OCI-LY1 (cell line): ENCODE data around the gene SAP30L.

Source experiments
- H2AFZ ChIP-seq: fragments of 200-600 bp; sonication (generic), shearing (Covaris generic); 2 replicates; pipeline ENCODE4 v1.6.0; 2014; ENCODE audit warnings: antibody characterized with exemption, mild to moderate bottlenecking, low read length
- H3F3A ChIP-seq: fragments of 200-600 bp; sonication (generic), shearing (Covaris generic); 2 replicates; pipeline ENCODE4 v1.6.0; 2014; ENCODE audit warnings: mild to moderate bottlenecking, antibody characterized with exemption, low read length, moderate library complexity; ENCODE audit not compliant: insufficient read depth
- H3K27ac ChIP-seq: fragments of 200-600 bp; sonication (generic); 2 replicates; pipeline ENCODE4 v1.5.1; 2014; ENCODE audit warnings: low read length, mixed run types, mild to moderate bottlenecking, low read depth; ENCODE audit not compliant: poor library complexity, severe bottlenecking
- H3K27me3 ChIP-seq: fragments of 200-600 bp; sonication (generic); 2 replicates; pipeline ENCODE4 v1.6.0; 2014; ENCODE audit warnings: antibody characterized with exemption, mild to moderate bottlenecking, low read length, moderate library complexity; ENCODE audit not compliant: insufficient read depth
- H3K36me3 ChIP-seq: fragments of 200-600 bp; sonication (generic); 2 replicates; pipeline ENCODE4 v1.6.1; 2014; ENCODE audit warnings: mild to moderate bottlenecking, antibody characterized with exemption, low read length, moderate library complexity, mixed read lengths; ENCODE audit not compliant: insufficient read depth
- H3K4me1 ChIP-seq: fragments of 200-600 bp; sonication (generic); 2 replicates; pipeline ENCODE4 v1.5.1; 2014; ENCODE audit warnings: mild to moderate bottlenecking, low read length, moderate library complexity; ENCODE audit not compliant: insufficient read depth, severe bottlenecking
- H3K4me2 ChIP-seq: fragments of 200-600 bp; sonication (generic), shearing (Covaris generic); 2 replicates; pipeline ENCODE4 v1.6.1; 2014; ENCODE audit warnings: low read length
- H3K4me3 ChIP-seq: fragments of 200-600 bp; sonication (generic); 2 replicates; pipeline ENCODE4 v1.5.1; 2014; ENCODE audit warnings: low read length, low read depth, mild to moderate bottlenecking, mixed read lengths; ENCODE audit not compliant: poor library complexity, severe bottlenecking
- H3K79me2 ChIP-seq: fragments of 200-600 bp; shearing (Covaris generic); 2 replicates; pipeline ENCODE4 v1.6.1; 2016; ENCODE audit warnings: mixed run types, low read length, mixed read lengths; ENCODE audit not compliant: insufficient read depth
- H3K9ac ChIP-seq: fragments of 200-600 bp; sonication (generic), shearing (Covaris generic); 2 replicates; pipeline ENCODE4 v1.6.1; 2014; ENCODE audit warnings: mild to moderate bottlenecking, low read length, mixed read lengths
- H3K9me2 ChIP-seq: fragments of 200-600 bp; sonication (generic), shearing (Covaris generic); 2 replicates; pipeline ENCODE4 v1.6.1; 2014; ENCODE audit warnings: low read depth, mild to moderate bottlenecking, low read length, mixed read lengths
- H3K9me3 ChIP-seq: fragments of 200-600 bp; shearing (Covaris generic); 2 replicates; pipeline ENCODE4 v1.6.1; 2014; ENCODE audit warnings: low read length, mixed read lengths
- H4K20me1 ChIP-seq: fragments of 200-600 bp; sonication (generic), shearing (Covaris generic); 2 replicates; pipeline ENCODE4 v1.6.0; 2016; ENCODE audit warnings: mild to moderate bottlenecking, low read length; ENCODE audit not compliant: insufficient read depth
- EZH2 ChIP-seq: fragments of 200-600 bp; sonication (generic), shearing (Covaris generic); IDR thresholded peaks from 2 replicates; pipeline ENCODE4 v1.8.0; 2017; ENCODE audit warnings: borderline replicate concordance, mixed run types, mild to moderate bottlenecking, antibody characterized with exemption, low read length, moderate library complexity, mixed read lengths
- TF ChIP-seq, protein P1 (sequence below): fragments of 200-600 bp; sonication (generic), shearing (Covaris generic); IDR thresholded peaks from 2 replicates; pipeline ENCODE4 v1.5.1; 2017; ENCODE audit warnings: mild to moderate bottlenecking, antibody characterized with exemption, low read length, moderate library complexity, mixed read lengths

Gene SAP30L

DNA sequence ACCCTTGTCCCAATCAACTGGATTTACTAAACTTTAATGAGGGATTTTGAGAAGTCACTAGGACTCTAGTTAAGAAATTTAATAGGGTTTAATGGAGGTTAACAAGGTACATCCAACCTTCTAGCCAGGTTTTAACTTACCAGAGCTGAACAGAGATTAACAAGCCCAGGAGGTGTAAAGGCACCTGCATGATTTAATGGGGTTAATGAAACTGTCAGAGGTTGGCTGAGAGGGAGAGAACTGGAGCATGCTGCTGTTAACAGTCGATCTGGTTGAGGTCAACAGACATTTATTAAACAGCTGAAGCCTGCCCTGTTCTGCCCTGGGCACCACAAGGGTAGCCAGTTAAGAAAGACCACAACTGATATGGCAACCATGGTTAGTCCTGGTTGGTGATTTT lies 18.6 kb downstream of the SAP30L start:
- no peak overlapping the region for H3K4me2 ChIP-seq
- no peaks in the 10 kb centered on the region for H3K9me2 ChIP-seq
- no peaks in the 10 kb centered on the region for H3K36me3 ChIP-seq
- no peaks in the 10 kb centered on the region for H3K4me1 ChIP-seq
- H3K9ac ChIP-seq = no peak overlapping the region
- H3K79me2 ChIP-seq = no peaks in the 10 kb centered on the region
- no peaks in the 10 kb centered on the region for H3K9me3 ChIP-seq
- H3K27me3 ChIP-seq = no peaks in the 10 kb centered on the region
- no peak overlapping the region for H3K27ac ChIP-seq
- no peak overlapping the region for H3K4me3 ChIP-seq
- no peak overlapping the region for H2AFZ ChIP-seq
- no peaks in the 10 kb centered on the region for H4K20me1 ChIP-seq
- H3F3A ChIP-seq = no peaks in the 10 kb centered on the region
- TF ChIP-seq, protein P1, sequence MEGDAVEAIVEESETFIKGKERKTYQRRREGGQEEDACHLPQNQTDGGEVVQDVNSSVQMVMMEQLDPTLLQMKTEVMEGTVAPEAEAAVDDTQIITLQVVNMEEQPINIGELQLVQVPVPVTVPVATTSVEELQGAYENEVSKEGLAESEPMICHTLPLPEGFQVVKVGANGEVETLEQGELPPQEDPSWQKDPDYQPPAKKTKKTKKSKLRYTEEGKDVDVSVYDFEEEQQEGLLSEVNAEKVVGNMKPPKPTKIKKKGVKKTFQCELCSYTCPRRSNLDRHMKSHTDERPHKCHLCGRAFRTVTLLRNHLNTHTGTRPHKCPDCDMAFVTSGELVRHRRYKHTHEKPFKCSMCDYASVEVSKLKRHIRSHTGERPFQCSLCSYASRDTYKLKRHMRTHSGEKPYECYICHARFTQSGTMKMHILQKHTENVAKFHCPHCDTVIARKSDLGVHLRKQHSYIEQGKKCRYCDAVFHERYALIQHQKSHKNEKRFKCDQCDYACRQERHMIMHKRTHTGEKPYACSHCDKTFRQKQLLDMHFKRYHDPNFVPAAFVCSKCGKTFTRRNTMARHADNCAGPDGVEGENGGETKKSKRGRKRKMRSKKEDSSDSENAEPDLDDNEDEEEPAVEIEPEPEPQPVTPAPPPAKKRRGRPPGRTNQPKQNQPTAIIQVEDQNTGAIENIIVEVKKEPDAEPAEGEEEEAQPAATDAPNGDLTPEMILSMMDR = no peak
- TF ChIP-seq EZH2 = no peak

- no peaks in the 10 kb centered on the region for H4K20me1 ChIP-seq
- no peaks in the 10 kb centered on the region for H3K27me3 ChIP-seq
- TF ChIP-seq, protein P1 = no peak
- no peak for TF ChIP-seq EZH2
- no peaks in the 10 kb centered on the region for H3K36me3 ChIP-seq
- no peaks in the 10 kb centered on the region for H3K9me2 ChIP-seq
- no peaks in the 10 kb centered on the region for H3K4me1 ChIP-seq
- no peak overlapping the region for H2AFZ ChIP-seq
- no peak overlapping the region for H3K9ac ChIP-seq
- no peaks in the 10 kb centered on the region for H3K9me3 ChIP-seq
- H3K4me3 ChIP-seq = no peak overlapping the region
- H3F3A ChIP-seq = no peaks in the 10 kb centered on the region
- H3K27ac ChIP-seq = no peak overlapping the region
- no peak overlapping the region for H3K4me2 ChIP-seq
- no peaks in the 10 kb centered on the region for H3K79me2 ChIP-seq
These were observed 19.4 kb downstream of the SAP30L start for GRCh38 chr5:154465169-154465568.

- Histone ChIP-seq H4K20me1 (no peaks in the 10 kb centered on the region), H3K4me2 (no peak overlapping the region), H3K9me3 (no peaks in the 10 kb centered on the region), H3K9me2 (no peaks in the 10 kb centered on the region), H2AFZ (no peak overlapping the region), H3F3A (no peaks in the 10 kb centered on the region), H3K4me1 (no peaks in the 10 kb centered on the region), H3K27ac (no peak overlapping the region), H3K36me3 (no peaks in the 10 kb centered on the region), H3K27me3 (no peaks in the 10 kb centered on the region), H3K79me2 (no peaks in the 10 kb centered on the region), H3K9ac (no peak overlapping the region), H3K4me3 (no peak overlapping the region)
- no peak for TF ChIP-seq EZH2
- TF ChIP-seq, protein P1 = no peak
These were observed 20.4 kb downstream of the SAP30L start for GRCh38 chr5:154466147-154466546.
